GM21737 (cell line): Measurements from ENCODE around the gene SNX20.

Source experiments
- ATAC-seq: cut with Tn5 transposase; IDR thresholded peaks from one replicate; pipeline ENCODE4 v1.9.1; 2021; ENCODE audit warnings: mild to moderate bottlenecking, moderate library complexity; ENCODE audit not compliant: unreplicated experiment

SNX20 gene

GRCh38 chr16:50705436-50706110, 24.5 kb upstream of the SNX20 start:
- ATAC-seq = no peak

GRCh38 chr16:50704245-50704644, 23.1 kb upstream of the SNX20 start:
- no peak for ATAC-seq

GRCh38 chr16:50702725-50703124, 21.6 kb upstream of the SNX20 start:
- ATAC-seq = no peak

GRCh38 chr16:50699326-50700159, 18.4 kb upstream of the SNX20 start:
- no peak for ATAC-seq

- ATAC-seq = peak; percentile 38
Observed at GRCh38 chr16:50697881-50698767, 17.0 kb upstream of the SNX20 start.

GRCh38 chr16:50697421-50697715, 16.3 kb upstream of the SNX20 start:
- no peak for ATAC-seq

GRCh38 chr16:50696575-50697420, 15.7 kb upstream of the SNX20 start:
- peak; percentile 46 for ATAC-seq

GRCh38 chr16:50696126-50696525, 15.0 kb upstream of the SNX20 start:
- peak; percentile 39 for ATAC-seq

- ATAC-seq = no peak
Observed at GRCh38 chr16:50695017-50696000, 14.2 kb upstream of the SNX20 start.

- ATAC-seq = no peak
Observed at GRCh38 chr16:50694206-50694605, 13.1 kb upstream of the SNX20 start.

GRCh38 chr16:50692999-50693781, 12.1 kb upstream of the SNX20 start, which contains the start of gene NOD2:
Gene NOD2 (plus strand): TSS chr16:50693606. CDS start chr16:50699496, 5,890 bp downstream.
- no peak for ATAC-seq

GRCh38 chr16:50692644-50692998, 11.5 kb upstream of the SNX20 start:
- ATAC-seq = no peak

- ATAC-seq = no peak
Observed at GRCh38 chr16:50690177-50690576, 9.1 kb upstream of the SNX20 start.

- ATAC-seq = no peak
Observed at GRCh38 chr16:50688867-50689266, 7.8 kb upstream of the SNX20 start.

GRCh38 chr16:50688083-50688482, 7.0 kb upstream of the SNX20 start:
- no peak for ATAC-seq

- ATAC-seq = no peak
Observed at GRCh38 chr16:50685462-50686063, 4.5 kb upstream of the SNX20 start.

GRCh38 chr16:50684823-50685461, 3.8 kb upstream of the SNX20 start:
- no peak for ATAC-seq
